SK-N-MC (cell line): ENCODE data around the gene CACTIN.

Source experiments
- EZH2 ChIP-seq: fragments of 200-600 bp; sonication (generic); IDR thresholded peaks from one replicate; pipeline ENCODE4 v1.6.1; 2017; ENCODE audit warnings: antibody characterized with exemption
- FOXP2 ChIP-seq: optimal IDR thresholded peaks from 2 replicates; pipeline ENCODE3; 2011; ENCODE audit warnings: mild to moderate bottlenecking, moderate library complexity; ENCODE audit not compliant: insufficient read depth; ENCODE audit errors: extremely low read length, control extremely low read depth
- POLR2AphosphoS5 ChIP-seq: IDR thresholded peaks from 2 replicates; pipeline ENCODE4 v1.6.1; 2012; ENCODE audit warnings: mild to moderate bottlenecking, low read depth, low read length, borderline replicate concordance

DNA sequence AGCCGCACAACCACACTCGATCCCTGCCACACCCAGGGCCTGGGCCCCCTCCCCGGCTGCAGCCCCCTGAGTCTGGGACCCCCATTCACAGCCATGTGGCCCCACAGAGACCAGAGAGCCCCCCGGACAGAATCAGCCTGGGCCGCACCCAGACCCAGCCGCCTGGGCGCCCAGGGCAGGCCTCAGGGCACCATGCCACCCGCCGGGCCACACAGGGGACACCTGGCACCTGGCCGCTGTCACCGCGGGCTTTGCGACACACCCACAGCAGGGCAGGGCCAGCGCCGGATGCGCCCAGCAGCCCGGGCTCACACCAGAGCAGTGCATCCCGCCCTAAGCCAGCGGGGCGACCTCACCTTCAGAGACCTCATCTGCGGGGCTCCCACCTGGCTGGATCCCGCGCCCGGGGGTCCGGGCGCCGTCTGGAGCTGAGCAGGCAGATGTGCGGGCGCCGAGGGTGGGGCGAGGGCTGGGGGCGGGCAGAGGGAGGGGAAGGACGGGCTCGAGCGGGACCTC, 20.4 kb downstream of the CACTIN start:
- no peak for TF ChIP-seq POLR2AphosphoS5
- no peak for TF ChIP-seq EZH2
- no peak for TF ChIP-seq FOXP2
